Measurements from ENCODE around the gene OR1K1.

OR1K1 gene, protein sequence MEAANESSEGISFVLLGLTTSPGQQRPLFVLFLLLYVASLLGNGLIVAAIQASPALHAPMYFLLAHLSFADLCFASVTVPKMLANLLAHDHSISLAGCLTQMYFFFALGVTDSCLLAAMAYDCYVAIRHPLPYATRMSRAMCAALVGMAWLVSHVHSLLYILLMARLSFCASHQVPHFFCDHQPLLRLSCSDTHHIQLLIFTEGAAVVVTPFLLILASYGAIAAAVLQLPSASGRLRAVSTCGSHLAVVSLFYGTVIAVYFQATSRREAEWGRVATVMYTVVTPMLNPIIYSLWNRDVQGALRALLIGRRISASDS

DNA sequence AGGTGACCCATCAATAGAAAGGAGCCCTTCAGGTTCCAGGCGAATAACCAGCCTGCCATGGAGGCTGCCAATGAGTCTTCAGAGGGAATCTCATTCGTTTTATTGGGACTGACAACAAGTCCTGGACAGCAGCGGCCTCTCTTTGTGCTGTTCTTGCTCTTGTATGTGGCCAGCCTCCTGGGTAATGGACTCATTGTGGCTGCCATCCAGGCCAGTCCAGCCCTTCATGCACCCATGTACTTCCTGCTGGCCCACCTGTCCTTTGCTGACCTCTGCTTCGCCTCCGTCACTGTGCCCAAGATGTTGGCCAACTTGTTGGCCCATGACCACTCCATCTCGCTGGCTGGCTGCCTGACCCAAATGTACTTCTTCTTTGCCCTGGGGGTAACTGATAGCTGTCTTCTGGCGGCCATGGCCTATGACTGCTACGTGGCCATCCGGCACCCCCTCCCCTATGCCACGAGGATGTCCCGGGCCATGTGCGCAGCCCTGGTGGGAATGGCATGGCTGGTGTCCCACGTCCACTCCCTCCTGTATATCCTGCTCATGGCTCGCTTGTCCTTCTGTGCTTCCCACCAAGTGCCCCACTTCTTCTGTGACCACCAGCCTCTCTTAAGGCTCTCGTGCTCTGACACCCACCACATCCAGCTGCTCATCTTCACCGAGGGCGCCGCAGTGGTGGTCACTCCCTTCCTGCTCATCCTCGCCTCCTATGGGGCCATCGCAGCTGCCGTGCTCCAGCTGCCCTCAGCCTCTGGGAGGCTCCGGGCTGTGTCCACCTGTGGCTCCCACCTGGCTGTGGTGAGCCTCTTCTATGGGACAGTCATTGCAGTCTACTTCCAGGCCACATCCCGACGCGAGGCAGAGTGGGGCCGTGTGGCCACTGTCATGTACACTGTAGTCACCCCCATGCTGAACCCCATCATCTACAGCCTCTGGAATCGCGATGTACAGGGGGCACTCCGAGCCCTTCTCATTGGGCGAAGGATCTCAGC lies at the start of gene OR1K1:
OR1K1 (plus strand) TSS at position 58 of the 995 bp plus-strand sequence; CDS start at position 58, 0 bp downstream.
- H3K27me3 ChIP-seq (ENCODE audit: control insufficient read depth, insufficient read depth, low read length), result no peaks in the 10 kb centered on the region
- H3K4me3 ChIP-seq (ENCODE audit: low read depth, low read length), result no peak within 1 kb of the TSS
- no peak within 1 kb of the TSS for H3K27ac ChIP-seq
- no peak within 1 kb of the TSS for H2AFZ ChIP-seq
- H3K36me3 ChIP-seq (ENCODE audit: control insufficient read depth, insufficient read depth, low read length), result no peaks in the 10 kb centered on the region
- H3K9ac ChIP-seq, result no peak within 1 kb of the TSS
- TF ChIP-seq, protein P1, sequence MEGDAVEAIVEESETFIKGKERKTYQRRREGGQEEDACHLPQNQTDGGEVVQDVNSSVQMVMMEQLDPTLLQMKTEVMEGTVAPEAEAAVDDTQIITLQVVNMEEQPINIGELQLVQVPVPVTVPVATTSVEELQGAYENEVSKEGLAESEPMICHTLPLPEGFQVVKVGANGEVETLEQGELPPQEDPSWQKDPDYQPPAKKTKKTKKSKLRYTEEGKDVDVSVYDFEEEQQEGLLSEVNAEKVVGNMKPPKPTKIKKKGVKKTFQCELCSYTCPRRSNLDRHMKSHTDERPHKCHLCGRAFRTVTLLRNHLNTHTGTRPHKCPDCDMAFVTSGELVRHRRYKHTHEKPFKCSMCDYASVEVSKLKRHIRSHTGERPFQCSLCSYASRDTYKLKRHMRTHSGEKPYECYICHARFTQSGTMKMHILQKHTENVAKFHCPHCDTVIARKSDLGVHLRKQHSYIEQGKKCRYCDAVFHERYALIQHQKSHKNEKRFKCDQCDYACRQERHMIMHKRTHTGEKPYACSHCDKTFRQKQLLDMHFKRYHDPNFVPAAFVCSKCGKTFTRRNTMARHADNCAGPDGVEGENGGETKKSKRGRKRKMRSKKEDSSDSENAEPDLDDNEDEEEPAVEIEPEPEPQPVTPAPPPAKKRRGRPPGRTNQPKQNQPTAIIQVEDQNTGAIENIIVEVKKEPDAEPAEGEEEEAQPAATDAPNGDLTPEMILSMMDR (IDR thresholded peaks at IDR 0.05), result no peak
- H3K4me1 ChIP-seq, result no peaks in the 10 kb centered on the region
- H3K4me2 ChIP-seq (ENCODE audit: low read length), result no peak within 1 kb of the TSS
- no peaks in the 10 kb centered on the region for H3K9me3 ChIP-seq (ENCODE audit: control insufficient read depth, low read length)
- H3K79me2 ChIP-seq, result no peaks in the 10 kb centered on the region

DNA sequence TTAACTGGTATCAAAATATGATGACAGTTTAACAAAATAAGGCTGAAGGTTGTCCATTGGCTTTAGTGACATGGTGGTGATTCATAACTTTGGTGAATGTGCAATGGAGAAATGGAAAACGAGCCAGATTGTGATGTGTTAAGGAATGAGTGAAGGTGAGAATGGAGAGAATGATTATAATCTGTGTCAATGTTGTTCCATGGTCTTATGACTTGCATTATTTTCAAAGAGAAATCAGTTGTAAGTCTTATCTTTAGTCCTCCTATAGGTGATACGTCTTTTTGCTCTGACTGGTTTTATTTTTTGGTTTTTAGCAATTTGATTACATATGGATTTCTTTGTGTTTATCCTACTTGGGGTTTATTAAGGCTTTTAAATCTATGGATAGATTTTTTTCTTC lies 45.1 kb upstream of the OR1K1 start:
- Histone ChIP-seq H3K27ac (no peak overlapping the region), H3K79me2 (no peaks in the 10 kb centered on the region), H3K27me3 (ENCODE audit: control insufficient read depth, insufficient read depth, low read length) (no peaks in the 10 kb centered on the region), H3K4me1 (no peaks in the 10 kb centered on the region), H3K36me3 (ENCODE audit: control insufficient read depth, insufficient read depth, low read length) (no peaks in the 10 kb centered on the region), H3K9me3 (ENCODE audit: control insufficient read depth, low read length) (no peaks in the 10 kb centered on the region), H3K9ac (no peak overlapping the region), H3K4me3 (ENCODE audit: low read depth, low read length) (no peak overlapping the region), H2AFZ (no peak overlapping the region), H3K4me2 (ENCODE audit: low read length) (no peak overlapping the region)
- TF ChIP-seq, protein P1 (IDR thresholded peaks at IDR 0.05), result no peak

DNA sequence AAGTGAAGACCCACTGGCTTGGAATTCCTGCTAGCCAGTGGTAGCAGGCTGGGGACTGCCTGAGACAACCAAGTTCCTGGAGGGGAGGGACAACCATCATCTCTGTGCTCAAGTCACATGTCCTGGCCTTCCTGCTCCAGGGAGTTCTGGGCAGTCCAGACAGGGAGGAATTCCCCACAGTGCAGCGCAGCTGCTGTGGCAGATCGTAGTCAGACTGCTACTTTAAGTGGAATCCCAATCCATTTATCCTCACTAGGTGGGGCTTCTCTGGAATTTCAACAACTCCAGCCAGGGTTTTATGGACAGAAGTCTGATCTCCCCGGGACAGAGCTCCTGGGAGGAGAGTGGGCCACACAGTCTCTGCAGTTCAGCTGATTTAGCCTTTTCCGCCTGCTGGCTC lies 32.1 kb upstream of the OR1K1 start:
- Histone ChIP-seq H3K27ac (no peak overlapping the region), H3K9ac (no peak overlapping the region), H3K4me2 (ENCODE audit: low read length) (no peak overlapping the region), H3K4me1 (no peaks in the 10 kb centered on the region), H3K79me2 (no peaks in the 10 kb centered on the region), H3K27me3 (ENCODE audit: control insufficient read depth, insufficient read depth, low read length) (no peaks in the 10 kb centered on the region), H3K9me3 (ENCODE audit: control insufficient read depth, low read length) (no peaks in the 10 kb centered on the region), H2AFZ (no peak overlapping the region), H3K36me3 (ENCODE audit: control insufficient read depth, insufficient read depth, low read length) (peaks cover 2% of the 10 kb centered on the region), H3K4me3 (ENCODE audit: low read depth, low read length) (no peak overlapping the region)
- TF ChIP-seq, protein P1 (IDR thresholded peaks at IDR 0.05), result no peak

DNA sequence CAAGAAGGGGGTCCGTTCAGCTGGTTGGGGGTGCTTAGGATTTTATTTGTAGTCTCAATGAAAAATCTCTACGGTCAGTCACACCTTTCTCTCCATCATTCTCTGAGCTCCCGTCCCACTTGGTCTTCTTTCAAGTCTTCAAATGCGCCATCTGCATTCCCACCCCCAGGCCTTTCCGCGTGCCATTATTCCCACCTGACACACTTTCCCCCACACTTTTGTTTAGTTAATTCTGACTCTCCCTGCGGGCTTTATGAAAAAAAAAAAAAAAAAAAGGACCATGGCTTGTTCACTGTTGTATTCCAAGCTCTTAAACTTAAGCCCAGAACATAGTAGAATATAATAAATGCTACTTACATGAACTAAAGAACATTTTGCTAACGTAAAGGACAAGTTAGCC lies 22.9 kb upstream of the OR1K1 start:
- no peak overlapping the region for H3K27ac ChIP-seq
- no peak overlapping the region for H2AFZ ChIP-seq
- no peaks in the 10 kb centered on the region for H3K4me1 ChIP-seq
- H3K9me3 ChIP-seq (ENCODE audit: control insufficient read depth, low read length), result no peaks in the 10 kb centered on the region
- TF ChIP-seq, protein P1 (IDR thresholded peaks at IDR 0.05), result no peak
- H3K9ac ChIP-seq, result no peak overlapping the region
- no peak overlapping the region for H3K4me3 ChIP-seq (ENCODE audit: low read depth, low read length)
- no peak overlapping the region for H3K4me2 ChIP-seq (ENCODE audit: low read length)
- H3K79me2 ChIP-seq, result no peaks in the 10 kb centered on the region
- no peaks in the 10 kb centered on the region for H3K36me3 ChIP-seq (ENCODE audit: control insufficient read depth, insufficient read depth, low read length)
- H3K27me3 ChIP-seq (ENCODE audit: control insufficient read depth, insufficient read depth, low read length), result no peaks in the 10 kb centered on the region

Measured in parathyroid adenoma (tissue), 2 donors.